SK-N-SH treated with all-trans-retinoic acid at 6 μM for 48 hours (cell line): ENCODE results near the gene NLRP5.

Experiments used
- ARNTL ChIP-seq: fragments of 450-650 bp; formaldehyde crosslinking; IDR thresholded peaks from 2 replicates; pipeline ENCODE4 v1.5.0; 2020; ENCODE audit warnings: low read depth, mild to moderate bottlenecking, moderate library complexity, borderline replicate concordance
- ISL1 ChIP-seq: fragments of 250-450 bp; sonication (Bioruptor Pico); IDR thresholded peaks from 2 replicates; pipeline ENCODE4 v2.1.2; 2022; ENCODE audit warnings: mild to moderate bottlenecking, moderate library complexity
- PPARA ChIP-seq: fragments of 250-450 bp; sonication (Bioruptor Pico); IDR thresholded peaks from 2 replicates; pipeline ENCODE4 v1.5.0; 2020; ENCODE audit warnings: mild to moderate bottlenecking, borderline replicate concordance
- TCF4 ChIP-seq: fragments of 250-450 bp; sonication (Bioruptor Pico); IDR thresholded peaks from 2 replicates; pipeline ENCODE4 v1.8.0; 2021; ENCODE audit warnings: mild to moderate bottlenecking, moderate library complexity, borderline replicate concordance
- ZFP3 ChIP-seq: fragments of 250-450 bp; sonication (Bioruptor Pico); IDR thresholded peaks from 2 replicates; pipeline ENCODE4 v1.5.0; 2020; ENCODE audit warnings: mild to moderate bottlenecking, moderate library complexity
- ZNF565 ChIP-seq: fragments of 450-650 bp; formaldehyde crosslinking; conservative IDR thresholded peaks from 2 replicates; pipeline ENCODE4 v1.5.0; 2020; ENCODE audit warnings: low read depth, mild to moderate bottlenecking, moderate library complexity
- TF ChIP-seq, protein P1 (sequence below): fragments of 250-450 bp; sonication (Bioruptor Pico); IDR thresholded peaks from 2 replicates; pipeline ENCODE4 v1.8.0; 2020; ENCODE audit warnings: mild to moderate bottlenecking, moderate library complexity, borderline replicate concordance
- TF ChIP-seq, protein P2 (sequence below): fragments of 250-450 bp; sonication (Bioruptor Pico); IDR thresholded peaks from 2 replicates; pipeline ENCODE4 v1.5.0; 2020; ENCODE audit warnings: mild to moderate bottlenecking, moderate library complexity

DNA sequence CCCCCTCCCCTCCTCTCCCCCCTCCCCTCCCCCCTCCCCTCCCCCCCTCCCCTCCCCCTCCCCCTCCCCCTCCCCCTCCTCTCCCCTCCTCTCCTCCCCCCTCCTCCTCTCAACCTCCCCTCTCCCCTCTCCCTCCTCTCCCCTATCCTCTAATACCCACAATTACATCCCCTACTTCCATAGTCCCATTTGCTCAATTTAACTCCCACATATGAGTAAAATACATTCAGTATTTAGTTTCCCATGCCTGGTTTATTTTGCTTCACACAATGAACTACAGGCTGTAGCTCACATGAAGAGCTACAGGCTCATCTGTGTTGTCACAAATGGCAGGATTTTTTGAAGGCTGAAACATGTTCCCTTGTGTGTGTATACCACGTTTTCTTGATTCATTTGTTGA lies 6.9 kb downstream of the NLRP5 start:
- TF ChIP-seq TCF4 (no peak), PPARA (CRISPR knock-in tag) (no peak), ARNTL (CRISPR knock-in tag) (no peak), ISL1 (CRISPR knock-in tag) (no peak), ZNF565 (CRISPR knock-in tag) (no peak), ZFP3 (CRISPR knock-in tag) (no peak)
- TF ChIP-seq, protein P1, sequence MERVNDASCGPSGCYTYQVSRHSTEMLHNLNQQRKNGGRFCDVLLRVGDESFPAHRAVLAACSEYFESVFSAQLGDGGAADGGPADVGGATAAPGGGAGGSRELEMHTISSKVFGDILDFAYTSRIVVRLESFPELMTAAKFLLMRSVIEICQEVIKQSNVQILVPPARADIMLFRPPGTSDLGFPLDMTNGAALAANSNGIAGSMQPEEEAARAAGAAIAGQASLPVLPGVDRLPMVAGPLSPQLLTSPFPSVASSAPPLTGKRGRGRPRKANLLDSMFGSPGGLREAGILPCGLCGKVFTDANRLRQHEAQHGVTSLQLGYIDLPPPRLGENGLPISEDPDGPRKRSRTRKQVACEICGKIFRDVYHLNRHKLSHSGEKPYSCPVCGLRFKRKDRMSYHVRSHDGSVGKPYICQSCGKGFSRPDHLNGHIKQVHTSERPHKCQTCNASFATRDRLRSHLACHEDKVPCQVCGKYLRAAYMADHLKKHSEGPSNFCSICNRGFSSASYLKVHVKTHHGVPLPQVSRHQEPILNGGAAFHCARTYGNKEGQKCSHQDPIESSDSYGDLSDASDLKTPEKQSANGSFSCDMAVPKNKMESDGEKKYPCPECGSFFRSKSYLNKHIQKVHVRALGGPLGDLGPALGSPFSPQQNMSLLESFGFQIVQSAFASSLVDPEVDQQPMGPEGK (CRISPR knock-in tag), result no peak
- TF ChIP-seq, protein P2, sequence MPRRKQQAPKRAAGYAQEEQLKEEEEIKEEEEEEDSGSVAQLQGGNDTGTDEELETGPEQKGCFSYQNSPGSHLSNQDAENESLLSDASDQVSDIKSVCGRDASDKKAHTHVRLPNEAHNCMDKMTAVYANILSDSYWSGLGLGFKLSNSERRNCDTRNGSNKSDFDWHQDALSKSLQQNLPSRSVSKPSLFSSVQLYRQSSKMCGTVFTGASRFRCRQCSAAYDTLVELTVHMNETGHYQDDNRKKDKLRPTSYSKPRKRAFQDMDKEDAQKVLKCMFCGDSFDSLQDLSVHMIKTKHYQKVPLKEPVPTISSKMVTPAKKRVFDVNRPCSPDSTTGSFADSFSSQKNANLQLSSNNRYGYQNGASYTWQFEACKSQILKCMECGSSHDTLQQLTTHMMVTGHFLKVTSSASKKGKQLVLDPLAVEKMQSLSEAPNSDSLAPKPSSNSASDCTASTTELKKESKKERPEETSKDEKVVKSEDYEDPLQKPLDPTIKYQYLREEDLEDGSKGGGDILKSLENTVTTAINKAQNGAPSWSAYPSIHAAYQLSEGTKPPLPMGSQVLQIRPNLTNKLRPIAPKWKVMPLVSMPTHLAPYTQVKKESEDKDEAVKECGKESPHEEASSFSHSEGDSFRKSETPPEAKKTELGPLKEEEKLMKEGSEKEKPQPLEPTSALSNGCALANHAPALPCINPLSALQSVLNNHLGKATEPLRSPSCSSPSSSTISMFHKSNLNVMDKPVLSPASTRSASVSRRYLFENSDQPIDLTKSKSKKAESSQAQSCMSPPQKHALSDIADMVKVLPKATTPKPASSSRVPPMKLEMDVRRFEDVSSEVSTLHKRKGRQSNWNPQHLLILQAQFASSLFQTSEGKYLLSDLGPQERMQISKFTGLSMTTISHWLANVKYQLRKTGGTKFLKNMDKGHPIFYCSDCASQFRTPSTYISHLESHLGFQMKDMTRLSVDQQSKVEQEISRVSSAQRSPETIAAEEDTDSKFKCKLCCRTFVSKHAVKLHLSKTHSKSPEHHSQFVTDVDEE (CRISPR knock-in tag), result no peak
